HepG2 (cell line): ENCODE data around the gene RPS14. TPM values are rescaled to one million over a fixed set of nuclear protein-coding genes. Genes with fewer than 3 reads are reported as not detected.
A peak's percentile ranks its signal among the peaks of the same experiment; 100 is the strongest.

Source experiments
- ATAC-seq: fragments of 200-7000 bp; cut with Tn5 transposase; 3 replicates; pipeline ENCODE4 v1.9.1; 2020; ENCODE audit warnings: mild to moderate bottlenecking, moderate library complexity
- BruUV-seq: library from RNA; stranded (reverse); fragments of 400-500 nt; replicated peaks from 2 replicates; lab custom pipeline; 2021; lab: Mats Ljungman, UMichigan
- CTCF ChIA-PET: fragments of 300-600 bp; formaldehyde crosslinking; extraction: SDS; loops from one replicate; lab custom pipeline; 2021; ENCODE audit warnings: low total read pairs, inconsistent platforms, low intra/inter-chr PET ratio; lab: Yijun Ruan, JAX
- POLR2A ChIA-PET: fragments of 350-600 bp; sonication (Branson Sonifier 250); formaldehyde crosslinking; loops from one replicate; lab custom pipeline; 2020; ENCODE audit warnings: antibody characterized with exemption, inconsistent platforms; lab: Yijun Ruan, JAX
- DNase-seq: peaks from one replicate; pipeline ENCODE4 v3.0.0-alpha.2; 2015; ENCODE audit warnings: low spot score
- FAIRE-seq: peaks from 3 replicates; lab custom pipeline; 2011; peaks lifted over from hg19 to GRCh38; lab: Jason Lieb, UNC
- H2AFZ ChIP-seq: one replicate; pipeline ENCODE4 v1.6.1; 2011; ENCODE audit warnings: low read length, inconsistent platforms
- H3K27ac ChIP-seq: fragments of 300-600 bp; 3 replicates; pipeline ENCODE4 v1.8.0; 2011; ENCODE audit warnings: mixed run types, mild to moderate bottlenecking, mixed read lengths, low read length, inconsistent platforms; ENCODE audit not compliant: insufficient read depth; ENCODE audit errors: extremely low read length
- H3K27me3 ChIP-seq, 2 experiments: fragments of 200-600 bp in 1 of 2; 2 replicates in 1 of 2; 3 replicates in 1 of 2; pipeline versions ENCODE4 v1.6.0 to v1.8.0; 2011; ENCODE audit warnings: low read length in 2 of 2, mild to moderate bottlenecking in 2 of 2, moderate library complexity in 2 of 2, inconsistent platforms in 1 of 2; ENCODE audit not compliant: insufficient read depth in 2 of 2, control insufficient read depth in 1 of 2
- H3K36me3 ChIP-seq, 2 experiments: fragments of 200-600 bp in 1 of 2; replicated peaks in 1 of 2; 2 replicates in 1 of 2; 3 replicates in 1 of 2; pipeline versions ENCODE4 v1.5.1 to v1.8.0; 2011; ENCODE audit warnings: low read length in 2 of 2, inconsistent platforms in 1 of 2; ENCODE audit not compliant: insufficient read depth in 2 of 2, control insufficient read depth in 1 of 2
- H3K4me1 ChIP-seq: 2 replicates; pipeline ENCODE4 v1.5.1; 2012; ENCODE audit warnings: low read length, inconsistent platforms; ENCODE audit not compliant: insufficient read depth
- H3K4me2 ChIP-seq: 2 replicates; pipeline ENCODE4 v1.6.0; 2011; ENCODE audit warnings: low read depth, low read length, inconsistent platforms
- H3K4me3 ChIP-seq, 3 experiments: fragments of 200-600 bp in 1 of 3; sonication (generic), shearing (Covaris generic) in 1 of 3; replicated peaks in 1 of 3; 2 replicates each; pipeline ENCODE4 v1.5.1; 2011 to 2016; ENCODE audit warnings: low read length in 3 of 3, inconsistent platforms in 2 of 3, low read depth in 2 of 3, mild to moderate bottlenecking in 2 of 3, control low read depth in 1 of 3, mixed read lengths in 1 of 3; ENCODE audit not compliant: insufficient read depth in 1 of 3
- H3K79me2 ChIP-seq: one replicate; pipeline ENCODE4 v1.6.1; 2011; ENCODE audit warnings: low read length, inconsistent platforms; ENCODE audit not compliant: insufficient read depth
- H3K9ac ChIP-seq: 2 replicates; pipeline ENCODE4 v1.6.0; 2011; ENCODE audit warnings: mild to moderate bottlenecking, low read depth, low read length, inconsistent platforms; ENCODE audit not compliant: insufficient read depth
- H3K9me3 ChIP-seq: 2 replicates; pipeline ENCODE4 v1.5.1; 2012; ENCODE audit warnings: mild to moderate bottlenecking, low read length
- H4K20me1 ChIP-seq: 2 replicates; pipeline ENCODE4 v1.6.0; 2011; ENCODE audit warnings: inconsistent platforms, mild to moderate bottlenecking, low read length, moderate library complexity; ENCODE audit not compliant: insufficient read depth
- ADNP ChIP-seq: sonication (generic); formaldehyde crosslinking; IDR thresholded peaks from 2 replicates; pipeline ENCODE4 v1.4.0; 2020; ENCODE audit warnings: missing genetic modification reagents
- CERS6 ChIP-seq: sonication (generic); formaldehyde crosslinking; IDR thresholded peaks from 2 replicates; pipeline ENCODE4 v1.5.0; 2020; ENCODE audit warnings: missing genetic modification reagents
- HNF1B ChIP-seq: sonication (generic); formaldehyde crosslinking; IDR thresholded peaks from 2 replicates; pipeline ENCODE4 v1.5.1; 2020; ENCODE audit warnings: mild to moderate bottlenecking, moderate library complexity, missing genetic modification reagents
- U2AF1 ChIP-seq: fragments of 200-400 bp; formaldehyde crosslinking; optimal IDR thresholded peaks from 2 replicates; pipeline ENCODE3; 2017; ENCODE audit warnings: mild to moderate bottlenecking, low read depth, low read length
- ZMYM3 ChIP-seq: sonication (generic); formaldehyde crosslinking; IDR thresholded peaks from 2 replicates; pipeline ENCODE4 v1.5.1; 2020; ENCODE audit warnings: mild to moderate bottlenecking, missing genetic modification reagents
- ZNF143 ChIP-seq: sonication (generic); formaldehyde crosslinking; IDR thresholded peaks from 2 replicates; pipeline ENCODE4 v1.4.0; 2020; ENCODE audit warnings: missing genetic modification reagents
- ZNF263 ChIP-seq: sonication (generic); formaldehyde crosslinking; IDR thresholded peaks from 2 replicates; pipeline ENCODE4 v1.4.0; 2020; ENCODE audit warnings: missing genetic modification reagents
- ZNF441 ChIP-seq: sonication (generic); formaldehyde crosslinking; IDR thresholded peaks from 2 replicates; pipeline ENCODE4 v1.7.0; 2021; ENCODE audit warnings: missing genetic modification reagents, borderline replicate concordance
- ZNF572 ChIP-seq: sonication (generic); formaldehyde crosslinking; IDR thresholded peaks from 2 replicates; pipeline ENCODE4 v1.5.1; 2020; ENCODE audit warnings: mild to moderate bottlenecking, missing genetic modification reagents
- ZNF598 ChIP-seq: sonication (generic); formaldehyde crosslinking; IDR thresholded peaks from 2 replicates; pipeline ENCODE4 v1.5.1; 2020; ENCODE audit warnings: mild to moderate bottlenecking, missing genetic modification reagents, borderline replicate concordance
- ZNF768 ChIP-seq: sonication (generic); formaldehyde crosslinking; IDR thresholded peaks from 2 replicates; pipeline ENCODE4 v1.4.0; 2020; ENCODE audit warnings: missing genetic modification reagents
- WGBS: methylation state at CpG from one replicate; pipeline ENCODE4 v1.1.6; 2017; ENCODE audit warnings: low lambda C conversion rate; 5-methylcytosine and 5-hydroxymethylcytosine counted together
- in situ Hi-C: cut with HindIII; loops from 2 replicates; pipeline ENCODE4 v1.10.0; 2017; ENCODE audit warnings: low pct_unique_long_range_greater_than_20kb; ENCODE audit not compliant: extremely low pct_ligation_motif_present
- intact Hi-C: fragments of 100-400 bp; cut with micrococcal nuclease; formaldehyde crosslinking; loops from one replicate; pipeline ENCODE4 v1.10.0; 2022; ENCODE audit not compliant: unreplicated experiment
- polyA plus RNA-seq, 8 experiments: library from polyadenylated mRNA; depleted of rRNA in 3 of 8; stranded (reverse) in 7 of 8; unstranded in 1 of 8; fragments of >200 nt; fragmentation: Illumina TruSeq in 4 of 8; extraction: Trizol in 4 of 8; gene quantifications; 2 replicates each; pipeline versions ENCODE4 v1.2.1 to v1.2.3, GENCODE V29; 2011 to 2016; ENCODE audit warnings: low read depth in 4 of 8, missing spikeins in 1 of 8, mixed read lengths in 1 of 8; ENCODE audit not compliant: insufficient read depth in 1 of 8
- total RNA-seq, 5 experiments: library from RNA; depleted of rRNA; stranded (reverse); fragments of >200 nt; fragmentation: Illumina TruSeq; extraction: Trizol; gene quantifications; 2 replicates each; pipeline ENCODE4 v1.2.3, GENCODE V29; 2016; ENCODE audit warnings: low read depth in 1 of 5
- TF ChIP-seq, protein P1 (sequence below): sonication (generic); formaldehyde crosslinking; IDR thresholded peaks from 2 replicates; pipeline ENCODE4 v1.5.1; 2020; ENCODE audit warnings: mild to moderate bottlenecking, missing genetic modification reagents, moderate library complexity

Gene RPS14
- total and polyA plus RNA-seq, 2 of the 13 experiments (the other 11 are each of a cell fraction or from before 2014, with no cell fraction given): 2,116 to 3,295 TPM

GRCh38 chr5:150457562-150458240 lies 8.2 kb upstream of the RPS14 start:
- Histone ChIP-seq H3K9me3 (no peaks in the 10 kb centered on the region), H3K4me2 (peak overlapping the region; percentile 56), H3K4me3 (peak overlapping the region in 1 of 3 experiments; percentile 38; a peak in 2 of 6 replicates), H3K27ac (no peak overlapping the region), H2AFZ (peak overlapping the region; percentile 91), H3K4me1 (peaks cover 34% of the 10 kb centered on the region), H3K27me3 (peaks cover 2 to 7% of the 10 kb centered on the region in 2 experiments; a peak in 1 of 5 replicates), H3K36me3 (no peaks in the 10 kb centered on the region), H4K20me1 (no peaks in the 10 kb centered on the region), H3K79me2 (no peaks in the 10 kb centered on the region), H3K9ac (0 out of 2 replicates have a peak overlapping the region, but pooled peaks have one; percentile 36)
- CTCF ChIA-PET: interaction anchor here (2.0 to 2.9 kb wide), 3 partner anchors 66 to 87 kb away, joined by 4 to 51 read pairs (median 18); no protein-coding TSS in a partner anchor
- WGBS: 76% methylated on average over 13 of the region's 16 CpGs
- TF ChIP-seq ZNF768 (CRISPR knock-in tag) (peak; percentile 99), CERS6 (CRISPR knock-in tag) (no peak), ZNF441 (CRISPR knock-in tag) (no peak), HNF1B (peak; percentile 61), ZNF572 (CRISPR knock-in tag) (peak; percentile 77; the same call in 1 of the 2 replicates), ZNF143 (CRISPR knock-in tag) (no peak), ZMYM3 (peak; percentile 90), ZNF598 (CRISPR knock-in tag) (peak; percentile 13; the same call in 1 of the 2 replicates), U2AF1 (no peak), ZNF263 (CRISPR knock-in tag) (peak; percentile 45; the same call in 1 of the 2 replicates), ADNP (CRISPR knock-in tag) (0 out of 2 replicates have a peak, but pooled peaks have one; percentile 10)
- TF ChIP-seq, protein P1, sequence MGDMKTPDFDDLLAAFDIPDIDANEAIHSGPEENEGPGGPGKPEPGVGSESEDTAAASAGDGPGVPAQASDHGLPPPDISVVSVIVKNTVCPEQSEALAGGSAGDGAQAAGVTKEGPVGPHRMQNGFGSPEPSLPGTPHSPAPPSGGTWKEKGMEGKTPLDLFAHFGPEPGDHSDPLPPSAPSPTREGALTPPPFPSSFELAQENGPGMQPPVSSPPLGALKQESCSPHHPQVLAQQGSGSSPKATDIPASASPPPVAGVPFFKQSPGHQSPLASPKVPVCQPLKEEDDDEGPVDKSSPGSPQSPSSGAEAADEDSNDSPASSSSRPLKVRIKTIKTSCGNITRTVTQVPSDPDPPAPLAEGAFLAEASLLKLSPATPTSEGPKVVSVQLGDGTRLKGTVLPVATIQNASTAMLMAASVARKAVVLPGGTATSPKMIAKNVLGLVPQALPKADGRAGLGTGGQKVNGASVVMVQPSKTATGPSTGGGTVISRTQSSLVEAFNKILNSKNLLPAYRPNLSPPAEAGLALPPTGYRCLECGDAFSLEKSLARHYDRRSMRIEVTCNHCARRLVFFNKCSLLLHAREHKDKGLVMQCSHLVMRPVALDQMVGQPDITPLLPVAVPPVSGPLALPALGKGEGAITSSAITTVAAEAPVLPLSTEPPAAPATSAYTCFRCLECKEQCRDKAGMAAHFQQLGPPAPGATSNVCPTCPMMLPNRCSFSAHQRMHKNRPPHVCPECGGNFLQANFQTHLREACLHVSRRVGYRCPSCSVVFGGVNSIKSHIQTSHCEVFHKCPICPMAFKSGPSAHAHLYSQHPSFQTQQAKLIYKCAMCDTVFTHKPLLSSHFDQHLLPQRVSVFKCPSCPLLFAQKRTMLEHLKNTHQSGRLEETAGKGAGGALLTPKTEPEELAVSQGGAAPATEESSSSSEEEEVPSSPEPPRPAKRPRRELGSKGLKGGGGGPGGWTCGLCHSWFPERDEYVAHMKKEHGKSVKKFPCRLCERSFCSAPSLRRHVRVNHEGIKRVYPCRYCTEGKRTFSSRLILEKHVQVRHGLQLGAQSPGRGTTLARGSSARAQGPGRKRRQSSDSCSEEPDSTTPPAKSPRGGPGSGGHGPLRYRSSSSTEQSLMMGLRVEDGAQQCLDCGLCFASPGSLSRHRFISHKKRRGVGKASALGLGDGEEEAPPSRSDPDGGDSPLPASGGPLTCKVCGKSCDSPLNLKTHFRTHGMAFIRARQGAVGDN (CRISPR knock-in tag): peak; percentile 51; the same call in 1 of the 2 replicates
- FAIRE-seq (no peak), ATAC-seq (no peak), DNase-seq (no peak)
- intact Hi-C loops (loop anchor here (1.0 kb wide), 2 partner anchors 66 to 87 kb away; no protein-coding TSS in a partner anchor), in situ Hi-C loops (loop anchor here (5.0 to 25.0 kb wide), 3 partner anchors 65 to 205 kb away; partner anchors contain the start of gene MYOZ3)
- POLR2A ChIA-PET: interaction anchor here (0.9 to 1.6 kb wide), 7 partner anchors 8 to 102 kb away, joined by 3 to 15 read pairs (median 4); partner anchors contain the start of gene RPS14
- no TSS peak for BruUV-seq
